Activated T-cell treated with anti-CD3 and anti-CD28 coated beads for 48 hours (primary cell): ENCODE data around the gene DNAAF6.
A peak's percentile ranks its signal among the peaks of the same experiment; 100 is the strongest.
"Not testable (repeated sequence)": the region's sequence is repeated elsewhere in the genome, so short reads cannot be mapped to it uniquely, and the experiment has no call there.

Source experiments
- DNase-seq: peaks from one replicate; pipeline ENCODE4 v3.0.0-alpha.2; 2020; ENCODE audit warnings: low read depth

DNAAF6 gene

DNA sequence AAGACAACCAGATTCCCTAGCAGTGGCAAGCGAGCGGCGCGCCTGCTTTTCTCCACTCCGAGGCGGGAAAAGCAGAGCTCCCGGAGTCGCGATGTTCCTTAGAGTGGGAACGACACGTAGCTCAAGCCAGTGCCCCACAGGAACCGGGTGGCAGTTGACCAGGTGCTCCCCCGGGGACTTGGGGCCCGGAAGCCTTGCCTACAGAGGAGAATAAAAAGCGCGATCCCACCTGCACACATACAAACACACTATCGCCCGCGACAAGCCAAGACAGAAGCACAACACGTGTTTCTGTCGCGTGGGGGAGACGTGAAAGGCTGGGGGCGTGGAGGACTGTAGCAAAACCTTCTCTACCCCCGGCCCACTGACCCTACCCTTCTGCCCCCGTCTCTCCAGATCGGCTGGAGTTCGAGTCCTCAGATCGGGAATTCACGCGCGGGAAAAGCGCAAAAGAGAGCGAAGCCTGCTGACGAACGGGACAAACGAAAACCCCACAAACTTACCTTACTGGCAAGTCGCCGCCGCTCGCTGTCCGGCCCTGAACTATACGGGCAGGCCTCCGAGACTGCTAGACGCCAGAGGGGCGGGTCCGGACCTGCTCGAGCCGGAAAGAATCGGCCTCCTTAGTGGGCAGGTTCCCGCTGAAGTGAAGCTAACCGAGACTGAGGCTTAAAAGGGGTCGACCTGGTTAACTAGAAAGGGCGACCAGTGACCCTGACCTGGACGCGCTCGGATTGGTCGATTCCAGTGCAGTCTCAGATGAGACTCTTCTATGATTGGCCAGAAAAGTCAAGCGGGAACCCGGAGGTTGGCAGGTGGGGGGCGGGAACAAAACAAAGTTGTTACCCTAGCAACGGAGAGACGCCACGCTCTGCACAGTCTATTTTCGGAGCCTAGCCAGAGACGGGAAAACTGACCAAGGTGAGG is at the start of gene DNAAF6, which contains the start of gene NUP62CL:
DNAAF6 (plus strand) TSS at position 842 of the 927 bp plus-strand sequence. CDS start 6,265 bp downstream, outside the sequence.
NUP62CL (minus strand) TSS at position 664 of the 927 bp plus-strand sequence. CDS start 31,287 bp downstream, outside the sequence.
- DNase-seq, result peak; percentile 54

GRCh38 chrX:107157618-107158017 is 48.8 kb upstream of the DNAAF6 start:
- not testable (repeated sequence) for DNase-seq

GRCh38 chrX:107167163-107167921 is 39.1 kb upstream of the DNAAF6 start:
- DNase-seq, result no peak

GRCh38 chrX:107168257-107168656 is 38.2 kb upstream of the DNAAF6 start:
- DNase-seq, result no peak

GRCh38 chrX:107168712-107169111 is 37.7 kb upstream of the DNAAF6 start:
- no peak for DNase-seq

- no peak for DNase-seq
Observed at GRCh38 chrX:107171369-107172102, 34.9 kb upstream of the DNAAF6 start.

GRCh38 chrX:107197319-107197718 is 9.1 kb upstream of the DNAAF6 start:
- no peak for DNase-seq

- not testable (repeated sequence) for DNase-seq
Observed at GRCh38 chrX:107198074-107198473, 8.3 kb upstream of the DNAAF6 start.

DNA sequence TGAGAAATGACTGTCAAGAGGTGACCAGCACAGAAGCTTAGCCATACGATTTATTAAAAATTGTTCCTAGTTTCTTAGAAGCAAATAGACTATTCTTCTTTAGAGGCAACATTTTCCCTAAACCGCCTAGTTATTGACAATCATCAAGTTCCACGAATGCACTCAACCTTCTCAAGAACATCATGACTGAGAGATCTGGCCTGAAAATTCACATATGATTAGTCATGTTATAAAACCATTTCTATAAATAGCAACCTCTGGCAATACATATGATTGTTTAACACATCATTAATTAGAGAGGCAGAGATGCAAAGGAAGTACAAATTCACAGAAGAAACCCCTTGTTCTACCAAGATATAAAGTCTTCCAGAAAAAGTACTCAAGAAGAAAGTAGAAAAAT is 6.9 kb upstream of the DNAAF6 start:
- DNase-seq, result no peak

DNA sequence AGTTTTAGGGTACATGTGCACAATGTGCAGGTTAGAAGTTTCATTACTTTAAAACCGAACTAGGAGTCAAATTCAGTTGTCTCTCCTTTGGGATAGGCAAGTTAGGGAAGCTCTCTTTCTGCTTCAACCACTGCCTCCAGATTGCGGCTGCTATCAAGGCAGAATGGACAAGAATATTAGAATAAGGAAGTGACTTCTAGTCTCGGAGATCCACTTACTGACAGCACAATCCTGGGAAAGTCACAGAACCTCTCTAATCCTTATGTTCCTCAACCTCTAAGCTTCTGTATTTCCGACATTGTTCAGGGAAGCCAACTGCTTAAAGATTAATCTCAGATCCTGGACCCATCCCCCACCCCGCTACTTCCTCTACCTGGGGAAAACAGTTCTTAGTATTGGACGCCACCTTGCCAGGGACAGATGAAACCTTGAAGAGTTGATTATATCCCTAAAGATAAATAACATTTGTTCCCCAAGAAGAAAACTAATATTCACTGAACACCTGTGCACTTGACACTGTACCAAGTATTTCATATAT is 2.3 kb upstream of the DNAAF6 start:
- no peak for DNase-seq

DNA sequence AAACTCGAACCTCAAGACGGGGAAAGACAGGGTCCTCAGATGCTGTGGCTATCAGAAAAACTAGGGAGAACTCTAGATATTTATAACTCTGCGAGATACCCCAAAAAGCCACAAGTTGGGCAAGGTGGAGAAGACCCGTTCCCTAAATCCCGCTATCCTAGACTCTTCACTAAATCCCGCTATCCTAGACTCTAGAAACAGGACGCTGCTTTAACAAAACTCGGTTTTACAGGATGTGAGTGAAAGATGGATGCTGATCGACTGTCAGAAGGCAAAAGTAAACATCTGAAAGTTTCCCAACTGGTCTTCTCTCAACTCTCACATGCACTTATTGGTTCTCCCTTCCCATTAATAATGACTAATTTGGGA is 270 bp downstream of the DNAAF6 start:
- DNase-seq, result no peak

DNA sequence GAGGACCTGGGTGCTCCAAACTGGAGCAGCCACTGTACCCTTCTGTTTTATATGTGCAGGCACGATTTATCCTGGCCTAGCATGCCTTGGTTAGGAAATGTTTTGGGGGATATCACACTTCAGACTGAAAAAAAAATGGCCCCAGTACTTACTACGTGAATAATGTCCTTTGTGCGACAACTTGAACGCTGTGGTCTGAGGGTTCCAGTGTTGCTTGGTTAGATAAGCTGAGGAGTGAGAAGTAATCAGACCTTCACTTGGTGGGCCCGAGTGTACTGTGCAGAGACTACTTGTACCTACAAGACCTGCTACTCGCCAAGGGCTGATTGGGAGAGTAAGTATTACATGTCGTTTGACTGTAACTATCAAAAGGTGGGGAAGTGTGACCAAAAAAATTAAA is 678 bp downstream of the DNAAF6 start:
- no peak for DNase-seq

- DNase-seq, result no peak
Observed at GRCh38 chrX:107207943-107208342, 1.5 kb downstream of the DNAAF6 start.

GRCh38 chrX:107213477-107213876 is 7.1 kb downstream of the DNAAF6 start:
- DNase-seq, result no peak

GRCh38 chrX:107226757-107227156 is 20.3 kb downstream of the DNAAF6 start:
- DNase-seq, result no peak

- no peak for DNase-seq
Observed at GRCh38 chrX:107227780-107228485, 21.5 kb downstream of the DNAAF6 start.

DNA sequence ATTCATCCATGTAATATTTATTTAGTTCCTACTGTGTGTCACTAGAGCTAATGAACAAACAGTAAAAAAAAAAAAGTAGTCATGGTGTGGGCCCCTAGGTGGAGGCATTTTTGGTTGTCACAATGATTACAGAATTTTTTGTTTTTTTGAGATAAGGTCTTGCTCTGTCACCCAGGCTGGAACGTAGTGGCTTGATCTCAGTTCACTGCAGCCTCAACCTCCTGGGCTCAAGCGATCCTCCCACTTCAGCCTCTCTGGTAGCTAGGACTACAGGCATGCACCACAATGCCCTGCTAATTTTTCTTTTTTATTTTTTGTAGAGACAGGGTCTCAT is 22.0 kb downstream of the DNAAF6 start:
- no peak for DNase-seq

GRCh38 chrX:107272431-107272921 is 66.1 kb downstream of the DNAAF6 start:
- DNase-seq, result peak; percentile 3

GRCh38 chrX:107273795-107274194 is 67.4 kb downstream of the DNAAF6 start:
- DNase-seq, result no peak

DNA sequence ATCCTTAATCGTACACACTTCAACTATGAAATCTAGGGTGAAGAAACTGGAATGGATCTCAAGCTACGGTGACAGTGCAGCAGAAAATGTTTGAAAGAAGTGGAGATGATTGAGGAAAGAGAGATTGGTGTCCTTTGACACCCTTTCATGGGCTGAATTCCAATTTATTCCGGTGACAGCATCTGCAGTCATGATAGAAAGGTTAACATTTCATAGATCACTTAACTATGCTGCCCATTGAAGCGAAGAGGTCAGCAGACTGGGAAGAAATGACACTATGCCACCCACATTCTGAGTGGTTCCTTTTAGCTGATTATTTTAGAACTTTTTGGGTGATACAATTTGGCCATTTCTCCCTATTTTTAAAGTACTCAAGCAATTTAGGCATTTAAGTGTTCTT is 82.3 kb downstream of the DNAAF6 start:
- no peak for DNase-seq

DNA sequence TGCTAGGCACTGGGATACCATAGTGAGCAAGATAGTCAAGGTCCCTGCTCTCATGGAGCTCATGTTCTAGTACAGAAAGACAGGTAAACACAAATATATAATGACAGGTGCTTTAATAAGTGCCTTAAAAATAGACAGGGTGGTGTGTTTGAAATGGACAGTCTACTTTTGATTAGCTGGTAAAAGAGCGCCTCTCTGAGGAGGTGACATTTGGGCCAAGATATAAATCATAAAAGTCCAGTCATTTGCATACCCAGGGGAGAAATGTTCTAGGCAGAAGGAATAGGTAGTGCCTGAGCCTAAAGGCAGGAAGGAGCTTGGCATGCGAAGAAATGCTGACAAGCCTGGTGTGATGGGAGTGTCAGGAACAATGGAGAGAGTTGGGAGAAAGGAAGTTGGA is 83.6 kb downstream of the DNAAF6 start:
- DNase-seq, result no peak
